MCF 10A (cell line): ENCODE data around the gene TLN1. TPM values are rescaled to one million over a fixed set of nuclear protein-coding genes. Genes with fewer than 3 reads are reported as not detected.

Experiments used
- BruUV-seq: library from RNA; stranded (reverse); fragments of 400-500 nt; replicated peaks from 2 replicates; lab custom pipeline; 2021; lab: Mats Ljungman, UMichigan
- CTCF ChIA-PET: fragments of 300-600 bp; sonication (Branson Sonifier 250); formaldehyde crosslinking; extraction: SDS; loops from one replicate; lab custom pipeline; 2021; ENCODE audit warnings: antibody characterized with exemption, inconsistent platforms; lab: Yijun Ruan, JAX
- POLR2A ChIA-PET: fragments of 300-600, 350-650 bp; sonication (Branson Sonifier 250); formaldehyde crosslinking; extraction: SDS; loops from one replicate; lab custom pipeline; 2020; ENCODE audit warnings: antibody characterized with exemption, inconsistent platforms; lab: Yijun Ruan, JAX
- DNase-seq: peaks from one replicate; pipeline ENCODE4 v3.0.0-alpha.2; 2018; ENCODE audit not compliant: unreplicated experiment
- H3K27ac Mint-ChIP-seq: one replicate; pipeline ENCODE4 v1.8.0; 2022; ENCODE audit warnings: mild to moderate bottlenecking, low read depth, mixed read lengths; ENCODE audit not compliant: unreplicated experiment
- H3K27me3 Mint-ChIP-seq: one replicate; pipeline ENCODE4 v1.8.0; 2022; ENCODE audit warnings: mixed read lengths; ENCODE audit not compliant: insufficient read depth, unreplicated experiment
- H3K36me3 Mint-ChIP-seq: one replicate; pipeline ENCODE4 v1.8.0; 2022; ENCODE audit warnings: mild to moderate bottlenecking, moderate library complexity, mixed read lengths; ENCODE audit not compliant: insufficient read depth, unreplicated experiment
- H3K4me1 Mint-ChIP-seq: one replicate; pipeline ENCODE4 v1.8.0; 2022; ENCODE audit warnings: mixed read lengths; ENCODE audit not compliant: insufficient read depth, unreplicated experiment
- H3K4me3 Mint-ChIP-seq: one replicate; pipeline ENCODE4 v1.8.0; 2022; ENCODE audit warnings: mild to moderate bottlenecking, moderate library complexity, mixed read lengths; ENCODE audit not compliant: unreplicated experiment
- H3K9me3 Mint-ChIP-seq: one replicate; pipeline ENCODE4 v1.8.0; 2022; ENCODE audit warnings: mixed read lengths; ENCODE audit not compliant: unreplicated experiment
- CTCF ChIP-seq: fragments of 200-600 bp; IDR thresholded peaks from one replicate; pipeline ENCODE4 v1.8.0; 2022; ENCODE audit warnings: antibody characterized with exemption, mild to moderate bottlenecking; ENCODE audit not compliant: unreplicated experiment
- intact Hi-C: fragments of 100-400 bp; cut with micrococcal nuclease; formaldehyde crosslinking; loops from 2 replicates; pipeline ENCODE4 v1.14.1; 2022
- total RNA-seq: library from RNA; stranded (reverse); gene quantifications from 2 replicates; pipeline ENCODE4 v1.2.3, GENCODE V29; 2022

Gene TLN1
- total RNA-seq, 1 experiment from 2014 or later, result 224 TPM

- Mint-ChIP-seq H3K9me3 (no peaks in the 10 kb centered on the region), H3K27ac (no peak overlapping the region), H3K36me3 (peaks cover 91% of the 10 kb centered on the region), H3K4me3 (no peak overlapping the region), H3K27me3 (no peaks in the 10 kb centered on the region), H3K4me1 (peaks cover 6% of the 10 kb centered on the region)
- no peak for DNase-seq
- intact Hi-C loops, result no loop called here
- BruUV-seq, result no TSS peak
- CTCF ChIA-PET, result interaction anchor here (0.8 to 12.5 kb wide), 5 partner anchors 9 to 67 kb away, joined by 3 to 155 read pairs (median 3); no protein-coding TSS in a partner anchor
- no peak for TF ChIP-seq CTCF
- POLR2A ChIA-PET, result interaction anchor here (0.9 to 1.6 kb wide), 3 partner anchors 17 to 69 kb away, joined by 3 to 4 read pairs (median 3); partner anchors contain the start of gene TLN1
Measured at GRCh38 chr9:35714579-35715252, 17.3 kb downstream of the TLN1 start.

DNA sequence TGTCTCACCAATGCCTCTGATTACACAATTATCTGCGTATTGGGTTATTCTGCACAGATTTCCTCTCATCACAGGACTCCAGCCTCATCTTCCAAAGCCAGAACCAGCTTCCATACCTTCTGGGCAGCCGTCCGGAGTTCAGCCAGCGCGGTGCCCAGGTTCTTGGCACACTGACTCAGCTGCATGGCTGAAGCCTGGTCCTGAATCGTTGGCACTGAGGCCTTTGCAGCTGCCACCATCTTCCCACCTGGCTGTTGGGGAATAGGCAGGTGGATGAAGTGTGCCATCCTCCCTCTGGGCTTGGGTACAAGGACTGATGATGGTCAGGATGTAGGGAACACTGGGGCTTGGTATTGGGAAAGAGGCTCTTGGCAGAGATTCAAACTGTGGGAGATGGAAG lies 17.9 kb downstream of the TLN1 start:
- BruUV-seq, result TSS peak; percentile 2

DNA sequence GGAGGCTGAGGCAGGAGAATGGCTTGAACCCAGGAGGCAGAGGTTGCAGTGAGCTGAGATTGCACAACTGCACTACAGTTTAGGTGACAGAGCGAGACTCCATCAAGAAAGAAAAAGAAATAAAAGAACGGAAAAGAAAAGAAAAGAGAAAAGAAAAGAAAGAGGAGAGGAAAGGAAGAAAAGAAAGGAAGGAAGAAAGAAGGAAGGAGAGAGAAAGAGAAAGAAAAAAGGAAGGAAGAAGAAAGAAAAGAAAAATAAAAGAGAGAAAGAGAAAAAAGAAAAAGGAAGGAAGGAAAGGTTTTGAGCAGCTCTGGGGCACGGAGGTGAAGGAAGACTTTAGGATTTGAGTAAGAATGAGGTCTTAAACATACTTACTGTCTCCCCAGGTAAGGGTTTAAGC lies 18.4 kb downstream of the TLN1 start:
- no TSS peak for BruUV-seq
- Mint-ChIP-seq H3K27ac (peak overlapping the region; percentile 15), H3K9me3 (no peaks in the 10 kb centered on the region), H3K4me3 (no peak overlapping the region), H3K27me3 (no peaks in the 10 kb centered on the region), H3K36me3 (peaks cover 91% of the 10 kb centered on the region), H3K4me1 (peaks cover 6% of the 10 kb centered on the region)
- CTCF ChIA-PET, result interaction anchor here (1.3 to 12.5 kb wide), 2 partner anchors 19 to 66 kb away, joined by 3 to 155 read pairs; no protein-coding TSS in a partner anchor
- no peak for DNase-seq
- POLR2A ChIA-PET, result interaction anchor here (0.9 to 2.1 kb wide), 6 partner anchors 13 to 67 kb away, joined by 3 to 13 read pairs (median 4); partner anchors contain the start of genes CREB3 and TLN1
- intact Hi-C loops, result no loop called here
- no peak for TF ChIP-seq CTCF

More for the DNA sequence above, 17.9 kb downstream of the TLN1 start:
- peaks cover 91% of the 10 kb centered on the region for H3K36me3 Mint-ChIP-seq
- POLR2A ChIA-PET, result interaction anchor here (0.9 to 1.5 kb wide), 2 partner anchors 23 to 68 kb away, joined by 3 read pairs; no protein-coding TSS in a partner anchor
- no peaks in the 10 kb centered on the region for H3K9me3 Mint-ChIP-seq
- intact Hi-C loops, result no loop called here
- no peak overlapping the region for H3K27ac Mint-ChIP-seq
- DNase-seq, result peak; percentile 17
- CTCF ChIA-PET, result interaction anchor here (0.8 to 12.5 kb wide), 5 partner anchors 8 to 67 kb away, joined by 3 to 155 read pairs (median 3); no protein-coding TSS in a partner anchor
- H3K4me3 Mint-ChIP-seq, result no peak overlapping the region
- TF ChIP-seq CTCF, result no peak
- H3K27me3 Mint-ChIP-seq, result no peaks in the 10 kb centered on the region
- peaks cover 6% of the 10 kb centered on the region for H3K4me1 Mint-ChIP-seq

DNA sequence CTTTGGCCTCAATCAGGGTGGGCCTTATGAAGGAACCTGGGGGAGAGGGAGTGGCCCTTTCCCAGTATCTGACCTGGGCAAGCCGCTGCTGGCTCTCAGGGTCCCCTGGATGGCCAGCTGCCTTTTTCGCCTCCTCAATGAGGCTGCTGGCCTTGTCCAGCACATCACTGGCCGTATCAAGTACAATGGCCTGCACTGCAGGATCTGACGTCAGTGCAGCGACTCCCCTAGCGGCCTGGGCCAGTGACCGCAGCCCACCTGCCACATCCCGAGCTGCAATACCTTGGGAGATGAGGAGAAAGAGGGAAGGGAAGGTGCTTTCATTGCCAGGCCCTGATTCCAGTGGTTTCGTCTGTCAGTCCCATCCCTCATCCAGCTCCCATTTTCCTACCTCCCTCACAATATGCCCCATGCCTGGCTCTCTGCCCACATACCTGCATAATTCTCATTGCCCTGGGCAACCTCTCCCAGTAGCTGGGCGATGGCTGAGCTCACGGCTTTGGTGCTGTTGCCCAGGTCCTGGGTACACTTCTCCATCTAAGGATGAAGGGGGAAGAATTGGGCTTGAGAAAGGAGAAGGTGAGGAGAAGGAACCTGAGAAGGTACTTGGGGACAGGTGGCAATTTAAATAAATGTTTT lies 19.1 kb downstream of the TLN1 start:
- ChIA-PET POLR2A (interaction anchor here (0.8 to 2.1 kb wide), 7 partner anchors 14 to 55 kb away, joined by 3 to 13 read pairs (median 4); partner anchors contain the start of genes CREB3 and TLN1), CTCF (interaction anchor here (1.1 to 12.5 kb wide), 4 partner anchors 16 to 101 kb away, joined by 3 to 155 read pairs (median 4); no protein-coding TSS in a partner anchor)
- H3K4me1 Mint-ChIP-seq, result peaks cover 6% of the 10 kb centered on the region
- H3K4me3 Mint-ChIP-seq, result no peak overlapping the region
- H3K27me3 Mint-ChIP-seq, result no peaks in the 10 kb centered on the region
- no TSS peak for BruUV-seq
- intact Hi-C loops, result no loop called here
- no peak for TF ChIP-seq CTCF
- DNase-seq, result peak; percentile 37
- H3K9me3 Mint-ChIP-seq, result no peaks in the 10 kb centered on the region
- peak overlapping the region; percentile 15 for H3K27ac Mint-ChIP-seq
- peaks cover 92% of the 10 kb centered on the region for H3K36me3 Mint-ChIP-seq
